CD4-positive, alpha-beta T cell treated with Interleukin-6 for 4 hours (primary cell): ENCODE data around the gene IREB2.

Experiments
- DNase-seq: peaks from one replicate; pipeline ENCODE4 v3.0.0-alpha.2; 2020; ENCODE audit warnings: mixed read lengths

Gene IREB2

DNA sequence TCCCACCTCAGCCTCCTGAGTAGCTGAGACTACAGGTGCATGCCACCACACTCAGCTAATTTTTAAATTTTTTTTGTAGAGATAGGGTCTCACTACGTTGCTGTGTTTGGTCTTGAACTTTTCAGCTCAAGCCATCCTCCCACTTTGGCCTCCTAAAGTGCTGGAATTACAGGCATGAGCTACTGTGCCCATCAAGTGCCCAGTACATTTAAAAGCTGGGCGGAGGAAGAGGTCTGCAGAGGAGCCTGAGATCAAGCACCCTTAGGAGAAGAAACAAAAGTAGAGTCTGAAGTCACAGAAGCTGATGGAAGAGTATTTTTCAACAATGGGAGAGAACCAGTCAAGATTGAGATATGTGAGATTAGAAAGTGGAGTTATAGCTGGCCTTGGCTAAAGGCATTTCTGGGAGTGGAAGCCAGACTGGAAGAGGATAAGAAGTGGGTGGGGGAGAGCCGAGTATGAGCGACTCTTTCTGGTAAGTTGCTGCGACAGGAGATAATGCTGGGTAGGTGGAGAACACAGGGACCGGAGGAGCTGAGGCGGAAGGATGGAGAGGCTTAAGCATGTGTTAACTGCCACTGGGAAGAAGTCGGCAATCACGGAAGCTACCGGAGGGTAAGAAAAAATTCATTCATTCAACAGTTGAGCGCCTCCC, 782 bp upstream of the IREB2 start:
- DNase-seq: peak; percentile 5

DNA sequence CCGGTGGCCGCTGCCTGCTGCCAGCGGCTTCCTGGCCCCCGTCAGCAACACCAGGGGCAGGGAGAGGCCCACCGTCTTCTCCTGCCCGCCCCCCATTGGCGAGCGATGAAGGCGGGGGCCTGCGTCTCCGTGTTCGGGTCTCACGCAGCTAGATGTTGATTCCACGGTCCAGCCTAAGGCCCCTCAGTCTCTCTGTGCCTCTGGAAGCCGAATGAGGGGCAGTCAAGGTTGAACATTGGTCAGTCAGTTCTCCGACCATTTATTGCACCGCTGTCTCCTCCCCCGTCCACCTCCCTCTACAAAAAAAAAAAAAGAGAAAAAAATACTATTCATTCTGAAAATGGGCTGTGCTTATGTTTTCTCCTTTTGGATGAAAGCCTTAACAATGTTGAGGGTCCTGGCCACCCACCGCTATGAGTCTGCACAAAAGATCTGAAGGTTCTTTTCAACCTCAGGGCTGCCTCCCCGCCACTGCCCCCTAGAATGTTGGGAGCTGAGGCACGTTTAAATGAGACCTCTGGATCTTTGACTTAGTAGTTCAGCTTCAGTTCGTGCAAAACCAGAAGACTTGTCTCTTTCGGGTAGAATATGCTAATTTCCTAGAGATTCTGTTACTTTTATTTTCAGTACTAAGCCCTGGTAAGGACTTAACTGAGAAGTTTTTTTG, 736 bp downstream of the IREB2 start:
- no peak for DNase-seq

DNA sequence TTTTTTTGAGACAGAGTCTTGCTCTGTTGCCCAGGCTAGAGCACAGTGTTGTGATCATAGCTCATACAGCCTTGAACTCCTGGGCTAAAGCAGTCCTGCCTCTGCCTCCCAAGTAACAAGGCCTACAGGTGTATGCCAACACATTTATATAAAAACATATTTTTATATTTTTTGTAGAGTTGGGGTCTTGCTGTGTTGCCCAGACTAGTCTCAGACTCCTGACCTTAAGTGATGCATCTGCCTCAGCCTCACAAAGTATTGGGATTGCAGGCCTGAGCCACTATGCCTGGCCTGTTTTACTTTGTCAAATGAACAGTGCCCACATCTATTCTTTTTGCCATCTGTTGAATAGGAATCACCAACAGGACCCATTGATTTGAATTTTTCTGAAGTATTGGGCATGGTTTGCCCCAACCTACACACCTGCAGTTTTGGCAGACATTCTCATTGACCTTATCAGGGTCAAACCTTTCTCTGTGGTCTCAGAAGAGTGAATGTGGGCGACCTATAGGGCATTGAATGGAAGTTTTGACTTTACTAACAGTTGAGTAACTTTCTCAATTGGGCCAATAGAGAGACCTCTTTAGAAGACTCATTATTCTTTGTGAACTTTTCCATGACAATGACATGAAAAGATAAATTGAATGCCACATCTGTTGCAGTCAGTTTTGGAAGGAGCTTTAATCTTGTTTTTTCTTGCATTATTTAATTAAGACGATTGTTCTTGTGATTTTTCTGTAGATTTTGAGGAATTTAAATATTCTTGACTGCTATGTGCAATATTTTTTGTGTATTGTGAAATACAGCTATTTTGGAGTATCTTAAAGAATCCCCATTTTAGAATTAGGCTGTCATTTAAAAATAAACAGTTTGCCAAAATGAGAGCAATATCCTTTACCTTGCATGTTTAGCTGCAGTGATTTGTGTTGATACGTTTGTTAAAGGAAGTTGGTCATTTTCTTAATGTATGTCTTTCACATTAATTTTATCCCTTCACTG, 2.7 kb downstream of the IREB2 start:
- no peak for DNase-seq

DNA sequence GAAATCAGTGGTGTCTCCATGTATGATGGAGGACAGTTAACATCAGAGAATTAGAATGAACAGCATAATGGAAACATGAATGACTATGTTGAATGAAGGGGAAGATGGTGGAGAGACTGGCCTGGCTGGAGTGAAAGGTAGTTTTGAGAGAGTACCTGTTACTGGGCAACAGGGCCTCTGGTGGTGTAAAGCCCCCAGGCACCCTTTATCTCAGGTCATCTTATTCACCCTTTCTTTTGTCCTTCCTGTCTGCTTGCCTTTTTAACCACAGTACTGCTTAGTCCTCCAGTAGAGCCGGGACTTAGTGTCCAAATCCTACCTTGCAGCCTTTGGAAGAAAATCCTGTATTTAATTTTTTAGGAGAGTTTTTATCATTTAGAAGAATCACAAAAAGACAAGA, 6.2 kb downstream of the IREB2 start:
- no peak for DNase-seq

DNA sequence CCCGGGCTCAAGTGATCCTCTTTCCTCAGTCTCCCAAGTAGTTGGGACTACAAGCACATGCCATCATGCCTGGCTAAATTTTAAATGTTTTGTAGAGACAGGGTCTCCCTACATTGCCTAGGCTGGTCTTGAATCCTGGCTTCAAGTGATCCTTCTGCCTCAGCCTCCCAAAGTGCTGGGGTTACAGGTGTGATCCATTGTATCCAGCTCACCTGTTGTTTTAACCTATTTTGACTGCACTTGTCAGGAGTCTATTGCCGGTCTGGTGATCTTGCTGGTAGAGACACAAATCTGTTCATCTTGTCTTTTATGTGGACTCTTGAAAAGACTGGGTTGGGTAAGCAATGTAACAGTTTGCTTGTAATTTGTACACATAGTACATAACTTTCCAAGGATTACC, 7.9 kb downstream of the IREB2 start:
- no peak for DNase-seq

DNA sequence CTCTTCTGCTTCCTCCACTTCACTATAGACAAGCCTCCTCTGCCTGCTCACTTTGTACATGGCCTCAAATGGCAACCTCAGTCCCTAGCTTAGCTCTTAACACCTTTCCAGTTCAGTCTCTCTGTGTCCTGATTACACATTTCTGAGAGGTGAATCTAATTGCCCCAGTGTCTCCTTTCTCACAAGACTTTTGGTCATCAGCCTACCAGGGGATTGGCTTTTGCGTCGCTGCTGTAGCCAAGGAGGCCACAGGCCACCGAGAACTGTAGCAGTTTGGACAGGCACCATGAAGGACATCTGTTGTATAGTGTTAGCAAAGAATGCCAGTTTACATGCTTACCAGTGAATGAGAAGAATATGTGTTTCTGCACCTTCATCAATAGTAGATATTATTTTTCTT, 8.5 kb downstream of the IREB2 start:
- no peak for DNase-seq

DNA sequence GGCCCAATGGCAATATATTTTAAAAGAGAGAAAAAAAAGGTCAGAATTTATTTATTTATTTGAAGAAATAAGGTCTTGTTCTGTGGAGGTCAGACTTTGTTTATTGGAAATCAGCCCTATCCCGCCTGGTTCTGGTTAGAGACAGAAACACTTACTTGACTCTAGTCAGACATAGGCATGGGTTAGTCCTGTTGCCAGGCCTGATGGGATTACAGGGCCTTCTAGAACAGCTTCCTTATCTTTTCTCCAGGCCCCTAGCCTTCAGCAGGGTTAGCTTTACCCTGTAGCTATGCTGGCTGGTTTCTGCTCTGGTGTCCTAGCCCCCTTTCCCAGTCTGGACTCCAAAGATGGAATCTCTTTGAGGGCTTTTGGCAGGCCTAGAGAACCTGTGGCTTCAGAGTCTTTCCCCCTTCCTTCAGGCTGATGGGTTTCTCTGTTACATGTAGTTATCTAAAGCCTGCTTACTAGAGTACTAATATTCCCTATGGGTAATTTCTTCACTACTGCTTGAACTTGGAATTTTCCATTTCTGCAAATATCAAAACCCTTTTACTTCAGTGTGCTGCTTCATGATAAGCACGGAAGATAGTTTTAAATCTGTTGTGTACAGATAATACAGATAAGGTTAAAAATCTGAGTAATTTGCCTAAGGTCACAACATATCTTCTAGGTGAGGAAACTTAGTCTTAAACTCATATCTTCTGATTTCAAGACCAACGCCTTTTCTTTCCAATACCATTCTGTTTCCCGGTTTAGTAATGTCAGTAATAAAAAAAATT, 10.6 kb downstream of the IREB2 start:
- no peak for DNase-seq

DNA sequence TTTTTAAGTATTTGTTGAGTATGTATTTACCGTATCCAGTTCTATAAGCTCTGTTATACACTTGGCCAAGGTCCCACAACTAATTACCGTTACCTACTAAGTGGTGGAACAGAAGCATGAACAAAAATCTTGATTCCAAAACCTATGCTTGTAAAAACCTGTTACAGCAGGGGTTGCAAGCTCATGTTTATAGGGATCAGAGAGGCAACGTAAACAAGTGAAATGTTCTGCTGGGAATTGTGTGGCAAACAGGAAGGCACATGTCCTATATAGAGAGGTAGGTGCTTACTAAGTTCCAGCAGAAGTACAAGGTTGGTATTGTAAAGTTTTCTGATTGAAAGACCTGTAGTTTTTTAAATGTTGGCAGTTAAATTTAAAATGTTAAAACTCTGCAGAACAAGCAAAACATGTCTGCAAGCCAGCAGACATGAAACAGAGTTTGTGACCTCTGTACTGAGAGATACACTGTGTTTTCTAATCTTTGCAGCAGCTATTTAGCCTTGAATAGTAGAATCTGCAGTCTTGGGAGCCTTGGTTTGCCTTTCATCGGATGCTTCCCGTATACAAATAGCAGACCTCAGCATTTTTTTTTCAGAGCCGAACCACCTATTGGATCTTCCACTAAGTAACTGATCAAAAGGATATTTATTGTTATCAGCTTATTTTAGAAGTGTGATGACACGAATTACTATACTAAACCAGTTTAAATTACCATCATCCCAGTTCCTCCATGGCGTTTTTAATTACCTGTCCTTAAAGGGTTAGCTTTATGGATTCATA, 11.4 kb downstream of the IREB2 start:
- DNase-seq: no peak

DNA sequence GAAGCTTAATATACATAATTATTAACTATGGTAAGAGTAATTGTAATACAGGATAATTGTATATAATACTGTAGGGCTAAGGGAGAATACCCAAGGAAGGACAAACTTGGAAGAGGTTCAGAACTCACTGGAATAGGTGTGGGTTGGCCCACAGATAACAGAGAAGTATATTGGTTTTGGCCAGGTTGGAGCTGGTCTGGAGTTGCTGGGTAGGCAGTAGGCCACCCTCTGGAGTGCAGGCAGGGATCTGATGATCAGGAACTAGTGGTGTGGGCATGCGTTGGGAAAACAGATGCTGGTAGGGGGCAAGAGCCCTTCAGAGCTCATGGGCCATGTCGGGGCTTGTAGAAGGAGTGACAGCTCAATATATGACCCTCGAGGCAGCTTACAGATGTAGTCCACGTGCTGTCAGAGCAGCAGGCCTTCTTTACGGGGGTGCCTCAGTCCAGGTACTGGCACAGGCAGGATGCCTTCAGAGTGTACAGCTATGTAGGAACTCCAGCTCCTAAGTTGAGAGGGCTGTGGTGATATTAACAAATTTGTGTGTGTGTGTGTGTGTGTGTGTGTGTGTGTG, 12.4 kb downstream of the IREB2 start:
- no peak for DNase-seq

DNA sequence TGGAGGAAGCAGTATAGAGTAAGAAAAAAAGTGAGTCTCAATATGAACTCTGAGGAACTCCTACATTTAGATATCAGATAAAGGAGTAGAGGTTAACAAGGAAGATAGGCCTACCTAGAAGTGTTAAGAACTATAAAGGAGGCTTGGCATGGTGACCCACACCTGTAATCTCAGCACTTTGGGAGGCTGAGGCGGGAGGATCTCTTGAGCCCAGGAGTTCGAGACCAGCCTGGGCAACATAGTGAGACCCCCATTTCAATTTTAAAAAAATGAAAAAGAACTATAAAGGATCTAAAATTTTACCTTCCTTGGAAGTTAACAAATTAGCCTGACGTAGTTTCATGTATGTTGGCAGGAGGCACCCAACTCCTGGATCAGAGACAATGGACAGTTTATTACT, 14.5 kb downstream of the IREB2 start:
- DNase-seq: no peak

DNA sequence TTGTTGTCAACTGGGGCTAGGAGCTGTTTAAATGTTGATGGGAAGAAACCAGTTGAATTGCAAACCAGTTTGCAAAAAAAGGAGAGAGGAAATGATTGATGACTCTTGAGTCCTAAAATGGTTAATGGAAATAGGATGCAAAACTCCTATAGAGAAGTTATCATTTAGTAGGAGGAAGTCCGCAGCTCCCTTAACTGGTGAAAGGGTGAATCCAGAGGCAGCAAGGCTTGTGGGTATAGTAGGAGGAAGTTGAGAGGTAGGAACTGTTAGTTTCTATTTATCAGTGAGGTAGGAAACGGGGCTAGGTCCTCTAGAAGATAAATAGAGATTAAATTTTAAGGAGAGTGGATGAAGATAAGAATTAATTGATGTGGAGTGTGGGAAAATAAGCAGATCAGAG, 15.4 kb downstream of the IREB2 start:
- no peak for DNase-seq

DNA sequence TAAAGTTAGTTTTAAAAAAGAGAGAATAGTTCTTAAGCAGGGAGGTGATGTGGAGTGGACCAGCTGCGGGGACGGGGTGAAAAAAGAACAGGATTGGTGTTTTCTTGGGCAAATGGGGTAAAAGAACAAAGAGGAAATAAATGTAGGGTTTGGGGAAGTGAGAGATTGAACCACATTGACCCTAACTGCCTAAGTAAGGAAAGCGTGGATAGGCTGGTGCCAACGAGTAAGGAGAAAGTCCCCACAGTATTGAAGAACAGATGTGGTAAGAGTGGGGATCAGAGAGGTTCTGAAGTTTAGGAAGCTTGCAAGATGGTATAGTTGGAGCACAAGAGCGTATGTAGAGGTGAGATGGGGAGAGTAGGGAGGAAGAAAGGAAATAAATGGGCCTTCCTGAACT, 17.0 kb downstream of the IREB2 start:
- DNase-seq: no peak

DNA sequence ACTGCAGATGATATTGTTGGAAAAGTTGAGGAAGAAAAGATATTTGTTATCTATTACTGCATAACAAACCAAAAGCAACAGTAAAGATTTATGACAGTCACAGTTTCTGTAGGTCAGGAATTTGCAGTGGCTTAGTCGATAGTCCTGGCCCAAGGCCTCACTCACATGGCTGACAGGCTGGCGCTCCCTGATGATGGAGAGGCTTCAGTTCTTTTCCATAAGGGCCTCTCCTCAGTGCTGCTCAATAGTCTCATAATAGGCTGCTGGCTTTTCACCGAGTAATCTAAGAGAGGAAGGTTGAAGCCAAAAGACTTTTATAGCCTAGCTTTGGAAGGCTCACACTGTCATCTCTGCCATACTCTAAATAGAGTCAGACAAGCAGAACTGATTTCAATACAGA, 17.7 kb downstream of the IREB2 start:
- DNase-seq: no peak

DNA sequence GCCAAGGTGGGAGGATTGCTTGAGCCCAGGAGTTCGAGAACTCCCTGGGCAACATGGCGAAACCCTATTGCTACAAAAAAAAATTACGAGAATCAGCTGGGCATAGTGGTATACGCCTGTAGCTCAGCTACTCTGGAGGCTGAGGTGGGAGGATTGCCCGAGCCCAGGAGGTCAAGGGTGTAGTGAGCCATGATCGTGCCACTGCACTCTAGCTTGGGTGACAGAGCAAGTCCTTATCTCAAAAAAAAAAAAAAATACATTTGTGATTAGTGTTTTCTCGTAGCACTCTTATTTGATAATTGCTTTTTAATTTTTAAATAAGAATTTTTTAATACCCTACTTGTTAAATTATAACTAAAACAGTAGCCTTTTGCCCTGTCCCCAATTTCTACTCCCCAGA, 18.4 kb downstream of the IREB2 start:
- no peak for DNase-seq

DNA sequence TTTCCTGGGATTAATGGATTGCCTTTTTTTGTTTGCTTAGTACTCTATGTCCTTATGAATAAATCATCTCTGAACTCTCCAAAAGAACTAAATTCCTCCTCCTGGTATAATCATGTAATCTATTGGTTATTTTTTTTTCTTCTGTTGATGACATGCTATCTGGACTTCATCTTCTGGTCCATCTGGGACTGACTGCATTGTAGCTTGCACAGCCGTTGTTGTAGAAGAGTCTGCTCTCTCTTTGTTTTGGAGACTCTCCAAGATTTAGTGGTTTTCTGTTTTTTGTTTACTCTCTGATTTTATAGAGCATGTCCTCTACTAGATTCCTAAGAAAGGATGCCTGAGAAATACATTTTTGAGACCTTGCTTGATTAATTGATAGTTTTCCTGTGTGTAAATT, 19.1 kb downstream of the IREB2 start:
- no peak for DNase-seq

DNA sequence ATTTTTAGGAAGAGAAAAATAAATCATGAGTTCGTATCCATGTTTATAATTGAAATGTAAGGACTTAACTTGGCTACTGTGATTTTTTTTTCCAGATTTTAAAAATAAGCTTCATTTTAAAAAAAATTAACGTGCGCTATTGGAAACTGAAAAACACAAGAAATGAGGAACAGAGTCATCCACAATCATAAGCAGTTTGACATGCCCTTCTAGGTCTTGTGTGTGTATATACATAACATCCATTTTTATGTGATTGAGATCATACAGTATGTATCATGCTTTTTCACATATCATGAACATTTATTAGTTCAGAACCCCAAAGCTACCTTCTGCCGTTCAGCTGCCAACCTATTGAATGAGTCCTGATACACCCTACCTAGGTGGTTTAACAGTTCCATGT, 22.7 kb downstream of the IREB2 start:
- DNase-seq: no peak

DNA sequence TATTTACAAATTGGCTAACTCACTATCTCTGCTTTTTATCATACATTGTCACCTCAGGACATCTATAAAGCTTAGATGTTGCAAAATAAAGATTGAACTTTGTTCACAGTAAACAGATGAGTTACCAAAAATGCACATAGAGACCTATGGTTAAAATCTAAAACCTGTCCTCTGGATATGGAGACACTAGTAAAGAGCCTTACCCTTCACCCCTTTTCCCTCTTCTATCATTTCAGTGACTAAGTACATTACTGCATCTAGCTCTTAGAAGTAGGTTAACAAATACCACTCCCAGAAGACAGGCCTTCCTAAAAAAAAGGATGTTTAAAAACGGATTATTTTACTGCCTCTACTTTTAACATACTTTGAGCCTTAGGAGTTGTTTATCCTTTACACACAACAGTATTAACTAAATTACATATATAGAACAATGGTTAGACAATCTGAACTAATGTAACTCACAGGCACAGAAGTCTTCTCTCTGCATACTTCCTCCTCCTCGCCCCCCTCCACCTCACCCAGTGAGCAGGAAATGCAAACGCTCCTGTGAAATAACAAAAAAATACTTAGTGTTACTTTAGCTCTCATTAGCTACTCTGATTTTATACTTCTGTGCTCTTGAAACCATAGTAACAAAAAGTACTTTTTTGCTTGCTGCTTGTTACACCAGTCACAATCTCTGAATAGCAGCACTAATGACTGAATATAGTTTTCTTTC, 23.3 kb downstream of the IREB2 start:
- DNase-seq: peak; percentile 16

DNA sequence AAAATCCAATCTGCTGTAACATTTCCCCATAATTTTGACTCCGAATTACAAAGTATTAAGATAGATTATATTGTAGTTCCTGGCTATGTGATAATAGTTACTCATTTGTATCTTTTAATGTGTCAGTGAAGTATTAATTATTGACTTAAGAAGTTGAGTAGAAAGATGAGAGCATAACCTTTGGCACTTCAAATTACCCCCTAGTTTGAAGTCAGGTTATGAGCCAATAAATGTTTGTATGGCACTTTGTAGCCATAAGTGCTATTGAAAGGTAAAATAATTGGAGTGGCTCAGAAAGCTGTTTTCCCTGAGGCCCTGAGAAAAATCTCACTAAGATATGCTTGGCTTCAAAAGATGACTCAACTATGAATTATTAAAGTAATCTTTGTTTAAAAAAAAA, 31.0 kb downstream of the IREB2 start:
- no peak for DNase-seq

DNA sequence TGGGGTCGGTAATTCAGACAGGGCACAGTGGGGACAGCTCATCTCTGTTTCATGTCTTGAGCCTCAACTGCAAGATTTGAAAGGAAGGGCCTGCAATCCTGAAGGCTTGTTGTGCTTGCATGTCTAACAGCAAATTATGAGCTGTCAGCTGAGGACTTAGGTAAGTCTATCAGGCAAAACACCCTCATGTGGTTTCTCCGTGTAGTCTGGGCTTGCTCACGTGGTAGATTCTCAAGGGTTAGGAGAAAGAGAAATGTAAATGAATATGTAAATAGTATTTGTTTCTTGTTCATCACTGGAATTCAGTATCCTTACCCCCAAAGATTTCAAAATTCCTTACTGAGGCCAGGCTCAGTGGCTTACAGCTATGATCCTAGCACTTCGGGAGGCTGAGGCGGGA, 39.3 kb downstream of the IREB2 start:
- DNase-seq: no peak

DNA sequence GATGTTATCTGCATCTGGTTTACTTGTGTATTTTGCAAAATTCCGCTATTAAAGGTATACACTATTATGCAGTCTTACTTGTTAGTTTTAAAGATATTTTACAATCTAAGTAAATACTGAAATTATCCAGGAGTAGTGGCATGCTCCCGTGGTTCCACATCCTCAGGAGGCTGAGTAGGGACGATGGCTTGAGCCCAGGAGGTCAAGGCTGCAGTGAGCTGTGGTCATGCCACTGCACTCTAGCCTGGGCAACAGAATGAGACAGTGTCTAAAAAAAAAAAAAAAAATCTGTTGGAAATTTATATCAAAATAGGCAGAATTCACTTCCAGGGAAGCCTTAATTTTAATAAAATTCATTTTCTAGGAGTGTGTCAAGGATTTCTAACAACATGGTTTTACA, 41.6 kb downstream of the IREB2 start:
- no peak for DNase-seq

DNA sequence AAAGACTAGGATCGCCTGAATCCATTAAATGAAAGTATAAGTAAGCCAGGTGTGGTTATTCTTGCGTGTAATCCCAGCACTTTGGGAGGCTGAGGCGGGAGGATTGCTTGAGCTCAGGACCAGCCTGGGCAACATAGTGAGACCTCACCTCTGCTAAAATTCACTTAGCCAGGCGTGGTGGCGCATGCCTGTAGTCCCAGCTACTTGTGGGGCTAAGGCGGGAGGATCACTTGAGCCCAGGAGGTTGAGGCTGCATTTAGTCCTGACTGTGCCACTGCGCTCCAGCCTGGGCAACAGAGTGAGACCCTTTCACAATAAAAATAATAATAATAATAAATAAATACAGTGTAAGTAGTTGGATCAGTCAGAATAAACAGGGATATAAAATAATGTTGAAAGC, 43.9 kb downstream of the IREB2 start:
- no peak for DNase-seq
